Glomerular endothelial cell (primary cell): ENCODE measurements around the gene UGT2B11. TPM values are rescaled to one million over a fixed set of nuclear protein-coding genes. Genes with fewer than 3 reads are reported as not detected.
"Not testable (repeated sequence)": the region's sequence is repeated elsewhere in the genome, so short reads cannot be mapped to it uniquely, and the experiment has no call there.

Experiments used
- DNase-seq: peaks from one replicate; pipeline ENCODE4 v3.0.0-alpha.2; 2011; ENCODE audit warnings: low read depth, low spot score; ENCODE audit errors: extremely low read depth
- total RNA-seq: library from RNA; depleted of rRNA; stranded (reverse); fragments of >200 nt; gene quantifications from 2 replicates; pipeline ENCODE4 v1.2.3, GENCODE V29; 2015

UGT2B11 gene
- total RNA-seq, 1 donor from 2014 or later, result not detected

- DNase-seq, result not testable (repeated sequence)
These were observed 44.1 kb downstream of the UGT2B11 start for GRCh38 chr4:69170233-69171134.

DNA sequence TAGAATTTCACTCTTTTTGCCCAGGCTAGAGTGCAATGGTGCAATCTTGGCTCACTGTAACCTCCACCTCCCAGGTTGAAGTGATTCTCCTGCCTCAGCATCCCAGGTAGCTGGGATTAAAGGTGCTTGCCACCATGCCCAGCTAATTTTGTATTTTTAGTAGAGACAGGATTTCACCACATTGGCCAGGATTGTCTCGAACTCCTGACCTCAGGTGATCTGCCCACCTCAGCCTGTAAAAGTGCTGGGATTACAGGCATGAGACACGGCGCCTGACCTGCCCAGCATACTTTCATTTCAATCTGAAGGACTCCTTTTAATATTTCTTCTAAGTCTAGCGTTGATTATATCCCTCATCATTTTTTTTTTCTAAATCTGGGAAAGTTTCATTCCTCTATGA is 45.4 kb downstream of the UGT2B11 start:
- DNase-seq, result not testable (repeated sequence)

DNA sequence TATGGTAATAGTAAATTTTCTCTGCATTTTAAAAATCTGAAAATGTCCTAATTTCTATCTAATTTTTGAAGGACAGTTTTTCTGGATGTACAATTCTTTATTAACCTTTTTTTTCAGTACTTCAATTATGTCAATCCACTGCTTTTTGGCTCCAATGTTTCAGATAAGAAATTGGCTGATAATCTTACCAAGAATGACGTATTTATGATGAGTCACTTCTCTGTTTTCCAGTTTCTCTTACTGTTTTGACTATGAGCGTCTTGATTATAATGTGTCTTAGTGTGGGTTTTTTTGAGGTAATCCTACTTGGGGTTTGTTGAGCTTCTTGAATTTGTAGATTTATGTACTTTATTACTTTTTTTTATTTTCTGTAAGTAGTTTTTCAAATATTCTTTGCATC is 47.2 kb downstream of the UGT2B11 start:
- DNase-seq, result no peak

- not testable (repeated sequence) for DNase-seq
These were observed 48.2 kb downstream of the UGT2B11 start for GRCh38 chr4:69166376-69166775.

- not testable (repeated sequence) for DNase-seq
These were observed 48.8 kb downstream of the UGT2B11 start for GRCh38 chr4:69165707-69166106.

DNA sequence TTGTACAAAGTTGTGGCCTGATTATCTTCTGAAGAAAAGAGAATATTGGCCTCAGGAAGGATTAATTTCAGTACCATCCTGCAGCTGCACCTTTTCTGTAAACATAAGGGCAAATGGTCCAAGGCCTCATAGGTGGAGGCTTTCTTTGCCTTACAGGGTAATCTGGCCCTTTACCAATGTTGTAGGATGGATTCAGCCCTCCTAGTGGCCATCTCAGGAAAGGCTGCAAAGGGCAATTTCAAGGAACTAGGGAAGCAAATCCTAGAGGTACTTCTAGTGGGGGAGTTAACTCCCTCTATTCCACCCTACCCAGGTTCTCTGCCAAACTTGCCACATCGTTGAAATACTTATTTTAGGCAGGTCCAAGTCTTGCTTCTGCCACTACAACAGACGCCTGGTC is 57.6 kb downstream of the UGT2B11 start:
- no peak for DNase-seq

- no peak for DNase-seq
These were observed 60.5 kb downstream of the UGT2B11 start for GRCh38 chr4:69154021-69154420.

Other genes starting within 250 kb of the UGT2B11 start
- gene UGT2B7, start 118.3 kb downstream of the UGT2B11 start, total RNA-seq, result 2.2 and 2.7 TPM in 2 replicates
- not detected in 2 replicates for gene UGT2B28, start 65.7 kb upstream of the UGT2B11 start, total RNA-seq